Camera-type eye (tissue), 1 donor: ENCODE results near the gene SERPINB2. TPM values are rescaled to one million over a fixed set of nuclear protein-coding genes. Genes with fewer than 3 reads are reported as not detected.

ENCODE experiments used
- total RNA-seq: library from RNA; depleted of rRNA; stranded (reverse); fragments of >200 nt; gene quantifications from one replicate; pipeline ENCODE4 v1.2.3, GENCODE V29; 2014

The SERPINB2 gene
- 2.0 TPM for total RNA-seq

GRCh38 chr18:63887424-63887823 lies at the start of gene SERPINB2:
SERPINB2 (plus strand) TSS chr18:63887705; CDS start chr18:63891445, 3,740 bp downstream.

GRCh38 chr18:63907664-63908063 lies 20.2 kb downstream of the SERPINB2 start, which contains the start of gene SERPINB10:
SERPINB10 (plus strand) TSS chr18:63907958; CDS start chr18:63915511, 7,553 bp downstream.

GRCh38 chr18:63949068-63949737 lies 61.7 kb downstream of the SERPINB2 start, which contains the start of gene HMSD:
HMSD (plus strand) TSS chr18:63949301; CDS start chr18:63953456, 4,155 bp downstream.

Other genes with a start within 250 kb of the SERPINB2 start
- gene SERPINB4, start 243.4 kb upstream of the SERPINB2 start, total RNA-seq, result not detected
- not detected for gene SERPINB3, start 225.8 kb upstream of the SERPINB2 start, total RNA-seq
- 0.93 TPM for gene SERPINB11, start 184.7 kb upstream of the SERPINB2 start, total RNA-seq
- not detected for gene SERPINB7, start 112.3 kb upstream of the SERPINB2 start, total RNA-seq
- gene SERPINB10, start 20.3 kb downstream of the SERPINB2 start, total RNA-seq, result 1.3 TPM
- 2.8 TPM for gene HMSD, start 61.6 kb downstream of the SERPINB2 start, total RNA-seq
- 3.8 TPM for gene SERPINB8, start 82.4 kb downstream of the SERPINB2 start, total RNA-seq